GM18873 (cell line): Measurements from ENCODE around the gene ROPN1L.
A peak's percentile ranks its signal among the peaks of the same experiment; 100 is the strongest.
"Not testable (repeated sequence)": the region's sequence is repeated elsewhere in the genome, so short reads cannot be mapped to it uniquely, and the experiment has no call there.

Experiments used
- ATAC-seq: cut with Tn5 transposase; IDR thresholded peaks from one replicate; pipeline ENCODE4 v1.9.1; 2021; ENCODE audit warnings: mild to moderate bottlenecking, moderate library complexity, moderate number of reproducible peaks; ENCODE audit not compliant: unreplicated experiment, low FRiP score

Gene ROPN1L

GRCh38 chr5:10475931-10476676 lies 34.4 kb downstream of the ROPN1L start:
- no peak for ATAC-seq

- ATAC-seq: no peak
Measured at GRCh38 chr5:10476878-10477277, 35.2 kb downstream of the ROPN1L start.

- no peak for ATAC-seq
Measured at GRCh38 chr5:10477943-10478342, 36.3 kb downstream of the ROPN1L start.

- no peak for ATAC-seq
Measured at GRCh38 chr5:10478436-10478835, 36.8 kb downstream of the ROPN1L start.

DNA sequence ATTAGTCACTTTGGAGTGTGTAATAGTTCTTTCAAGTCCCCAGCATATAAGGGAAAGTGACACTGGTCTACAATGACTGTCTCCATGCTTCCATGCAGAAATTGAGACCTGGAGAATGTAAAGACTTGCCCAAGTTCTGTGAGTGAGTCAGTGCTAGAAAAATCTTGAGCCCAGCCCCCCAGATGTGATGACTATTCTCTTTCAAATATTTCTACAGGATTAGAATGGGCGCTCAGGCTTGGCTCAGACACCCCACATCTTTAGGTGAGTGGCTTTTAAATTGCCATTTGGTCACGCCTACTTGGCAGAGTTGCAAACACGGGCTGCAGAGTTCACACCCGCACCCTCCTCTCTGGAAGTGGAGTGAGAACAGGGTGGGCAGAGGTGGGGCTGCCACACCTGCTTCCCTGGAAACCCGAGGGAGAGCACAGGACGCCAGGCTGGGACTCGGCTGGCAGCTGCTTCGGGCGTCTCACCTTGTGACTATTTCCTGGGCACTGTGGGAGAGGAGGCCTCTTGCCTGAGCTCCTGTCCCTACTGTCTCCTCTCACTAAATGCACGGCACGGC lies 37.6 kb downstream of the ROPN1L start:
- no peak for ATAC-seq

- no peak for ATAC-seq
Measured at GRCh38 chr5:10480237-10480985, 38.7 kb downstream of the ROPN1L start.

DNA sequence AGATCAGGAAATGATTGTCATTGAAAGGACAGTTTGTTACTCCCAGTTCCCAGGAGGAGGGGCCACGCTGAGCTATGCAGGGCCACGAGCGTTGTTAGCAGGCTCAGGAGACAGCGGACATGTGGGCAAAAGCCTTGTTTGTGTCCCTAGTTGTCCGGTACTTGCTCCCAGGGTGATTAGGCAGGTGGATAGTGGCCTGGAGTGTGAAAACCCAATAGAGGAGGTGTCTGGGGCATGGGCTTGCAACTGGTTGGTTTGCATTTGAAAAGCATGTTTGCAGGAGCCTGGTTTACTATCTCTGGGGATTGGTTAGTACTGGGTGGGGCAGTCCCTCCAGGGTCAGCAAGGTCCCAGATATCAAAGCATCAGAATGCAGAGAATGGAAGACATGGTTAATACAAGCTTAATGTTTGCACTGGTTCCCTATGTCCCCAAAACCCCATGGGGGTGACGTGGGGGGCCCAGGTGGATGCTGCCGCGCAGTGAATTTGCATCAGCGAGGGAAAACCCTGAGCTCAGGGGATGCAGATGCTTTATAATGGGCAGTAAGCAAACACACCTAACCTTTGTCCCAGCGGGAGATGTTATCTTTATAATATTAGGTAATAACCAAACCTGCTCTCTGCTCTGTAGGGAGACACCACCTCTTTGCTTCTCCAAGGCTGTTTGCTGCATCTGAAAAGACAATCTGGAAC lies 39.7 kb downstream of the ROPN1L start:
- ATAC-seq: no peak

DNA sequence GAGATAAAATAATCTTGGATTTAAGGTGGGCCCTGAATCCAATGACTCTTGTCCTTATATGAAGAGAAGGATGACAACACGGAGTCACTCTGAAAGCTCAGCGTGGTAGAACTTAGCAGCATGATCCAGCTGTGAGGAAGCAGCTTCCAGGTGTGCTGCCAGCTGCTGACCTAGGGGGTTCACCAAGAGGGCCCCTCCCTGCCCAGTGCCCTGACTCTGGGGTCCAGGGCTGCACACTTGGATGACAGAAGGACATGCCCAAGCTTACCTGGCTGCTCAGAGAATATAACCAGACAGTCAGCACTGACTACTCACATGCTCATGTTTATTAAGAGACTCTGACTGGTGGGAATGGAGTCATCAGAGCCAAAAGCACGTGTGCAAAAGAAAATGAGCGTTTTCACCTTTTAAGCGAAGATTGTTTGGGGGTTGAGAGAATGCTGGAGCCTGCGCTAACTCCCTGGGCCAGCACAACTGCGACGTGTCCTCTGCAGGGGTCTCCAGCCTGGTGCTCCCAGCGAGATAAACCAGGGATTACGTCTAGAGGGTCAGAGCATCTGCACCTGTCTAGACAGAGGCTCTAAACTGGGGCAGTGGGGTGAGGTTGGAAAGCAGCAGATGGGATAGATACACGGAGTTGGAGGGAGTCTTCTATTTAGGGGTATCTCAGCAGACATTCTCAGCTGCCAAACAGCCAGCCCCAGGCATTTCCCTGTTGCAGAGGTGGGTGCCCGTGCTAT lies 41.3 kb downstream of the ROPN1L start:
- ATAC-seq: no peak

DNA sequence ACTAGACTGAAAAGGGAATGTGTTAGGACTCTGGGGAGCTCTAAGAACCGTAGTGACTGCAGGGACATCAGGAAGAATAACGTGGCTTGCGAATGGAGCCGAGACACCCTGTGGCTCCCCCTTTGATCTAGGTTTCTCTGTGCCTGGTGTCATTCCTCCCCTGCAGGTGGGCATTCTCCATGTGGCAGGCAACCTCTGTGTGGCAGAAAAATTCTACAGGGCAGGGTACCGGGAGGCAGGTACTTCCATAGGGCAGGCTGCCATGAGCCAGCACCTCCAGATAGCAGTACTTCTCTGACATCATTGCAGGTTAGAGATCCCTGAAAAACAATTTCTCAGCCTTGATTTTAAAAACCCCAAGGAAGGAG lies 43.1 kb downstream of the ROPN1L start:
- ATAC-seq: no peak

DNA sequence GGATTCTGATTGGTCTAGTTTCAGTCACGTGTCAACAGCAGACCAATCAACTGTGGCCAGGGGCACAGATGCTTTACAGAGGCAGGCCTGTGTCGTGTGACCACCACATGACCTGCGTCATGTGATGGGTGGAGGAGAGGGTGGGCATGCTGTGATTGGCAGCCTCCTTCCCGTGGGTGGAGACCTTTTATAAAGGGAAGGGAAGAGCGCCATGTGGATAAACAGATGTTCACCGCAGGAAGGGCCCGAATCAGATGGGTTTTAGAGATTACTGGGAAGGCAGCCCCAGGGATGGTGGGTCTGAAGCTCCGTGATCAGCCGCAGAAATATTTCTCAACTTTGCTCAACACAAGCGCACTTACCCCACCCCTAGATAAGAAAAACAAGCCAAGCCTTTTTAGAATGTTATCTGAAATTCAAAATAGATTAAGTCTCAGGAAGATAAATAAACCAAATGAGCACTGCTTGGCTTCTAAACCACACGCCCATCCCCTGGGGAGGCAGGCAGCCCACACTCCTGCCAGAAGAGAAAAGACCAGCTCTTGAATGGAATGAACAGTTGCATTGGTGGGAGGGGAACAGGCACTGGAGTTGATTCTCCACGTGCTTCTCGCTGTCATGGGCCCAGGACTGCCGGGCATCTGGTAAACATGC lies 43.6 kb downstream of the ROPN1L start:
- ATAC-seq: no peak

GRCh38 chr5:10485897-10486296 lies 44.2 kb downstream of the ROPN1L start:
- ATAC-seq: no peak

- ATAC-seq: no peak
Measured at GRCh38 chr5:10486511-10487344, 45.0 kb downstream of the ROPN1L start.

DNA sequence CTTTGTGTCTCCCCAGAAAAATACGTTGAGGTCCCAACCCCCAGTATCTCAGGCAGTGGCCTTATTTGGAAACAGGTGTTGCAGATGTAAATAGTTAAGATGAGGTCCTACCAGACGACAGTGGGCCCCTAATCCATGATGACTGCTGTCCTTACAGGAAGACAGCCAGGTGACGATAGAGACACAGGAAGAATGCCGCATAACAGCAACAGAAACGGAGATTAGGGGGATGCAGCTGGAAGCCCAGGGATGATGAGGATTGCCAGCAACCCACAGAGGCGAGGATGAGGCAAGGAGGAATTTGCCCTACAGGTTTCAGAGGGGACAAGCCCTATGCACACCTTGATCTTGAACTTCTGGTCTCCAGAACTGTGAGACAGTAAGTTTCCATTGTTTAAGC lies 46.5 kb downstream of the ROPN1L start:
- no peak for ATAC-seq

DNA sequence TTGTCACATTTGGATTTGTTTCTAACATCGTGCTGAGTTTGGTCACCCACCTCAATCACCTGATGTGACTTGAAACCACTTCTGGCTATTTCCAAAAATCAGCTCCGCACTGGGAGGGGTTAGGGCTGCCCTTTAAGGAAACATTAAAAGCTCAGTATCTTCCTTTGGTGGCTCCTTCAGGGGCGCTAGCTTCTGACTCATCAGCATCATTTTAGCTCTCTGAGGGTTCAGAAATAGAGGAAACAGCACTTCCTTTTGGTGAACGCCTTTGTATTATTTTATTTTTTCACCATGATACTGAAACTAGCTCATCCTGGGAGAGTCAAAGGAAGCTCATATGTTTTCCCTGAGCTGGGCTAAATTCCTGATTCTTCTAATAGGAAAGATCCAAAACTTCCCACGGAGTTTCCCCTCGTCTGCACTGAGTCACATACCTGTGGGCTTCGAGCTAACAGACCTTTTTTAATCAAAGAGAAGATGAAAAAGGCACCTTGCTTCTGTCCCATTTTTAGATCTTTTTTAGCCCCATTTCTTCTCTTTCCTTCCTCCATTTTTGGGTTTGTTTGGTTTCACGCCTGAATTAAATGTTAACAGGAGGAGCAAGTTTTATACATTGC lies 48.2 kb downstream of the ROPN1L start:
- ATAC-seq: peak; percentile 79

- no peak for ATAC-seq
Measured at GRCh38 chr5:10490927-10491672, 49.4 kb downstream of the ROPN1L start.

- ATAC-seq: no peak
Measured at GRCh38 chr5:10491673-10492026, 50.0 kb downstream of the ROPN1L start.

GRCh38 chr5:10493884-10494283 lies 52.2 kb downstream of the ROPN1L start:
- ATAC-seq: no peak

DNA sequence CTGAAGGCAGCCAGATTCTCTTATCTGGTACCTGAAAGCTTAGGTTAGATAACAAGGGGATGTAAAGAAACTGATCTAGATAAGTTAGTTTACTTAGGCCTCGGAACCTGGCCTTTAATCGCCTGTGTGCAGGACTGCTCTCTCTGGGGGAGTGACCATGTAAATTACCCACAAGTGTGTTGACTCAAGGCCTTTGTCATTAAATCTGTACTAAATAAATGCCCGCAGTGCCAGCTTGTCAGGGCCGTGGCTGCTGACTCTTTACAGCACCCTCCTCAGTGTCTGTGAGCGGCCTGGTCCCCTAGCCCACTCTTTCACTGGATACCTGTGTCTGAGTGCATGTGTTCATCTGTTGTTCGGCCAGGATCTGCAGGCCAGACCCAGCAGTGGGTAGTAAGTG lies 52.8 kb downstream of the ROPN1L start:
- ATAC-seq: not testable (repeated sequence)
